Measurements from ENCODE around the gene GPC1.

GPC1 gene

GRCh38 chr2:240440251-240440650 is 4.8 kb downstream of the GPC1 start:
- no peak for DNase-seq (ENCODE audit: low spot score in 2 of 2)
- peaks cover 2% of the 10 kb centered on the region for H3K36me3 Mint-ChIP-seq (ENCODE audit: insufficient read depth)
- no peak overlapping the region for H3K27ac Mint-ChIP-seq (ENCODE audit: low read depth)
- peaks cover 10% of the 10 kb centered on the region for H3K4me1 Mint-ChIP-seq
- no peak overlapping the region for H3K4me3 Mint-ChIP-seq
- H3K9me3 Mint-ChIP-seq, result no peaks in the 10 kb centered on the region
- no peak for ATAC-seq (replicated peaks; ENCODE audit: extremely low read depth, poor library complexity, severe bottlenecking)
- peaks cover 21% of the 10 kb centered on the region for H3K27me3 Mint-ChIP-seq

- ATAC-seq (replicated peaks; ENCODE audit: extremely low read depth, poor library complexity, severe bottlenecking) (no peak), DNase-seq (ENCODE audit: low spot score in 2 of 2) (no peak)
- H3K27ac Mint-ChIP-seq (ENCODE audit: low read depth), result no peak overlapping the region
- peaks cover 2% of the 10 kb centered on the region for H3K36me3 Mint-ChIP-seq (ENCODE audit: insufficient read depth)
- H3K4me3 Mint-ChIP-seq, result no peak overlapping the region
- H3K9me3 Mint-ChIP-seq, result no peaks in the 10 kb centered on the region
- H3K4me1 Mint-ChIP-seq, result peaks cover 10% of the 10 kb centered on the region
- H3K27me3 Mint-ChIP-seq, result peaks cover 21% of the 10 kb centered on the region
These were observed 5.3 kb downstream of the GPC1 start for GRCh38 chr2:240440704-240441320.

- no peak for ATAC-seq (replicated peaks; ENCODE audit: extremely low read depth, poor library complexity, severe bottlenecking)
- H3K4me3 Mint-ChIP-seq, result no peak overlapping the region
- peaks cover 10% of the 10 kb centered on the region for H3K4me1 Mint-ChIP-seq
- H3K36me3 Mint-ChIP-seq (ENCODE audit: insufficient read depth), result peaks cover 2% of the 10 kb centered on the region
- H3K27ac Mint-ChIP-seq (ENCODE audit: low read depth), result no peak overlapping the region
- DNase-seq (ENCODE audit: low spot score in 2 of 2), result no peak
- H3K27me3 Mint-ChIP-seq, result peaks cover 27% of the 10 kb centered on the region
- no peaks in the 10 kb centered on the region for H3K9me3 Mint-ChIP-seq
These were observed 6.0 kb downstream of the GPC1 start for GRCh38 chr2:240441326-240441992.

- DNase-seq (ENCODE audit: low spot score in 2 of 2) (no peak), ATAC-seq (replicated peaks; ENCODE audit: extremely low read depth, poor library complexity, severe bottlenecking) (no peak)
- Mint-ChIP-seq H3K27me3 (peaks cover 30% of the 10 kb centered on the region), H3K9me3 (no peaks in the 10 kb centered on the region), H3K36me3 (ENCODE audit: insufficient read depth) (peaks cover 2% of the 10 kb centered on the region), H3K27ac (ENCODE audit: low read depth) (no peak overlapping the region), H3K4me3 (no peak overlapping the region), H3K4me1 (peaks cover 10% of the 10 kb centered on the region)
These were observed 6.5 kb downstream of the GPC1 start for GRCh38 chr2:240441993-240442411.

- H3K9me3 Mint-ChIP-seq, result no peaks in the 10 kb centered on the region
- H3K27me3 Mint-ChIP-seq, result peaks cover 28% of the 10 kb centered on the region
- H3K4me3 Mint-ChIP-seq, result no peak overlapping the region
- H3K4me1 Mint-ChIP-seq, result peaks cover 3% of the 10 kb centered on the region
- no peak overlapping the region for H3K27ac Mint-ChIP-seq (ENCODE audit: low read depth)
- DNase-seq (ENCODE audit: low spot score in 2 of 2) (no peak), ATAC-seq (replicated peaks; ENCODE audit: extremely low read depth, poor library complexity, severe bottlenecking) (no peak)
- H3K36me3 Mint-ChIP-seq (ENCODE audit: insufficient read depth), result peaks cover 2% of the 10 kb centered on the region
These were observed 7.6 kb downstream of the GPC1 start for GRCh38 chr2:240442891-240443715.

GRCh38 chr2:240443891-240444301 is 8.4 kb downstream of the GPC1 start:
- ATAC-seq (replicated peaks; ENCODE audit: extremely low read depth, poor library complexity, severe bottlenecking), result no peak
- H3K4me3 Mint-ChIP-seq, result no peak overlapping the region
- H3K27me3 Mint-ChIP-seq, result peaks cover 28% of the 10 kb centered on the region
- no peaks in the 10 kb centered on the region for H3K4me1 Mint-ChIP-seq
- H3K27ac Mint-ChIP-seq (ENCODE audit: low read depth), result no peak overlapping the region
- H3K9me3 Mint-ChIP-seq, result no peaks in the 10 kb centered on the region
- no peak for DNase-seq (ENCODE audit: low spot score in 2 of 2)
- peaks cover 2% of the 10 kb centered on the region for H3K36me3 Mint-ChIP-seq (ENCODE audit: insufficient read depth)

GRCh38 chr2:240444464-240444863 is 9.0 kb downstream of the GPC1 start:
- no peaks in the 10 kb centered on the region for H3K9me3 Mint-ChIP-seq
- H3K27me3 Mint-ChIP-seq, result peaks cover 34% of the 10 kb centered on the region
- H3K4me3 Mint-ChIP-seq, result no peak overlapping the region
- no peaks in the 10 kb centered on the region for H3K4me1 Mint-ChIP-seq
- DNase-seq (ENCODE audit: low spot score in 2 of 2) (no peak), ATAC-seq (replicated peaks; ENCODE audit: extremely low read depth, poor library complexity, severe bottlenecking) (no peak)
- peaks cover 2% of the 10 kb centered on the region for H3K36me3 Mint-ChIP-seq (ENCODE audit: insufficient read depth)
- no peak overlapping the region for H3K27ac Mint-ChIP-seq (ENCODE audit: low read depth)

GRCh38 chr2:240445961-240446663 is 10.6 kb downstream of the GPC1 start:
- no peaks in the 10 kb centered on the region for H3K9me3 Mint-ChIP-seq
- ATAC-seq (replicated peaks; ENCODE audit: extremely low read depth, poor library complexity, severe bottlenecking), result no peak
- H3K36me3 Mint-ChIP-seq (ENCODE audit: insufficient read depth), result peaks cover 2% of the 10 kb centered on the region
- H3K27ac Mint-ChIP-seq (ENCODE audit: low read depth), result no peak overlapping the region
- DNase-seq (ENCODE audit: low spot score in 2 of 2), result no peak
- H3K27me3 Mint-ChIP-seq, result peaks cover 50% of the 10 kb centered on the region
- H3K4me1 Mint-ChIP-seq, result no peaks in the 10 kb centered on the region
- H3K4me3 Mint-ChIP-seq, result no peak overlapping the region

GRCh38 chr2:240446664-240447175 is 11.3 kb downstream of the GPC1 start:
- no peak for ATAC-seq (replicated peaks; ENCODE audit: extremely low read depth, poor library complexity, severe bottlenecking)
- Mint-ChIP-seq H3K4me1 (peaks cover 1% of the 10 kb centered on the region), H3K36me3 (ENCODE audit: insufficient read depth) (peaks cover 2% of the 10 kb centered on the region), H3K4me3 (no peak overlapping the region), H3K27me3 (peaks cover 56% of the 10 kb centered on the region), H3K9me3 (no peaks in the 10 kb centered on the region), H3K27ac (ENCODE audit: low read depth) (no peak overlapping the region)
- DNase-seq (ENCODE audit: low spot score in 2 of 2), result no peak

GRCh38 chr2:240447331-240447730 is 11.9 kb downstream of the GPC1 start:
- H3K36me3 Mint-ChIP-seq (ENCODE audit: insufficient read depth), result peaks cover 4% of the 10 kb centered on the region
- H3K27me3 Mint-ChIP-seq, result peaks cover 62% of the 10 kb centered on the region
- no peak for DNase-seq (ENCODE audit: low spot score in 2 of 2)
- no peak overlapping the region for H3K4me3 Mint-ChIP-seq
- peaks cover 7% of the 10 kb centered on the region for H3K4me1 Mint-ChIP-seq
- no peak overlapping the region for H3K27ac Mint-ChIP-seq (ENCODE audit: low read depth)
- H3K9me3 Mint-ChIP-seq, result no peaks in the 10 kb centered on the region
- ATAC-seq (replicated peaks; ENCODE audit: extremely low read depth, poor library complexity, severe bottlenecking), result no peak

GRCh38 chr2:240447934-240448333 is 12.5 kb downstream of the GPC1 start:
- DNase-seq (ENCODE audit: low spot score in 2 of 2) (no peak), ATAC-seq (replicated peaks; ENCODE audit: extremely low read depth, poor library complexity, severe bottlenecking) (no peak)
- Mint-ChIP-seq H3K27me3 (peaks cover 62% of the 10 kb centered on the region), H3K27ac (ENCODE audit: low read depth) (no peak overlapping the region), H3K4me3 (no peak overlapping the region), H3K4me1 (peaks cover 7% of the 10 kb centered on the region), H3K36me3 (ENCODE audit: insufficient read depth) (peaks cover 4% of the 10 kb centered on the region), H3K9me3 (no peaks in the 10 kb centered on the region)
